Heart left ventricle (tissue), 13 donors: Measurements from ENCODE around the gene FAM187B.

Experiments
- CTCF ChIP-seq, 12 donors: fragments of 200-600 bp; sonication (generic) in 4 of 12; IDR thresholded peaks; one replicate each; pipeline versions ENCODE4 v1.5.0 to v1.8.0; 2018 to 2022; ENCODE audit warnings: antibody characterized with exemption in 12 of 12, mild to moderate bottlenecking in 5 of 12
- POLR2A ChIP-seq, 2 donors: fragments of 450-650 bp; IDR thresholded peaks; one replicate each; pipeline ENCODE4 v1.6.1; 2017; ENCODE audit warnings: antibody characterized with exemption in 2 of 2, mild to moderate bottlenecking in 2 of 2, moderate library complexity in 2 of 2
- donor health status: ischemic (EF 13 %, LVEDD 7.1; RV severe dilation, severe dysfunction).
- donor health status: DM: no; HTN: yes; CAD: no.
- donor health status: DM: no; HTN: no; CAD: no.
- donor health status: ischemic (EF 25% LVEDD 6.9; RV normal size, moderate dysfunction).
- donor health status: ischemic (EF 25% LVEDD 5.7; RV mildly dilated, moderate dysfunction).
- donor health status: ischemic (EF 35%, LVEDD 5.7; RV mildly dilated, moderate dysfunction).
- donor health status: nonischemic (EF 11% LVEDD 7.7; RV severe dilation, severe dysfunction).
- donor health status: DM: yes; HTN: yes; CAD: no.
- donor health status: PGD.
- donor health status: ischemic (EF 29% LVEDD 5.4; RV normal size, mild dysfunction).
- donor health status: nonischemic (EF 23%, LVEDD 6.1; RV moderate dilation, normal function).

- no peak for TF ChIP-seq CTCF (IDR thresholded peaks at IDR 0.05)
- no peak for TF ChIP-seq POLR2A (IDR thresholded peaks at IDR 0.05)
Measured at GRCh38 chr19:35223084-35223790, 5.3 kb downstream of the FAM187B start.
